HCT116 (cell line): Measurements from ENCODE around the gene TXN. TPM values are rescaled to one million over a fixed set of nuclear protein-coding genes. Genes with fewer than 3 reads are reported as not detected.

Experiments used
- ATAC-seq: fragments of 200-7000 bp; cut with Tn5 transposase; 2 replicates; pipeline ENCODE4 v1.9.1; 2020; ENCODE audit warnings: mild to moderate bottlenecking, moderate library complexity
- BruUV-seq: library from RNA; stranded (reverse); fragments of 400-500 nt; replicated peaks from 2 replicates; lab custom pipeline; 2021; lab: Mats Ljungman, UMichigan
- CTCF ChIA-PET: fragments of 300-600 bp; sonication (Branson Sonifier 250); formaldehyde crosslinking; loops from one replicate; lab custom pipeline; 2021; ENCODE audit warnings: antibody characterized with exemption; lab: Charles Lee
- POLR2A ChIA-PET: fragments of 300-600, 350-600 bp; sonication (Branson Sonifier 250); formaldehyde crosslinking; loops from one replicate; lab custom pipeline; 2021; ENCODE audit warnings: antibody characterized with exemption; lab: Charles Lee
- RAD21 ChIA-PET, 2 experiments: fragments of 300-600 bp; sonication (Branson Sonifier 250); formaldehyde crosslinking; loops; one replicate each; lab custom pipeline; 2023; ENCODE audit warnings: low total read pairs in 2 of 2; ENCODE audit not compliant: uncharacterized antibody in 2 of 2, unreplicated experiment in 2 of 2, low non-redundant PET in 1 of 2; lab: Charles Lee
- DNase-seq: peaks from one replicate; pipeline ENCODE4 v3.0.0-alpha.2; 2010; ENCODE audit warnings: low read depth, low spot score
- H2AFZ ChIP-seq: fragments of 200-600 bp; shearing (Covaris generic), sonication (generic); 2 replicates; pipeline ENCODE4 v1.6.1; 2017; ENCODE audit warnings: low read depth, mixed run types, mixed read lengths, antibody characterized with exemption, low read length; ENCODE audit not compliant: poor library complexity, severe bottlenecking
- H3K27ac ChIP-seq: 2 replicates; pipeline ENCODE4 v1.5.1; 2012; ENCODE audit warnings: low read depth, low read length
- H3K27me3 ChIP-seq: fragments of 200-600 bp; sonication (generic); 2 replicates; pipeline ENCODE4 v1.6.1; 2016; ENCODE audit warnings: mixed run types, low read length, mixed read lengths; ENCODE audit not compliant: insufficient read depth
- H3K36me3 ChIP-seq, 2 experiments: fragments of 200-500 bp in 1 of 2; fragments of 200-600 bp in 1 of 2; sonication (Bioruptor generic) in 1 of 2; sonication (generic) in 1 of 2; 2 replicates each; pipeline versions ENCODE4 v1.5.1 to v1.6.1; 2014 to 2016; ENCODE audit warnings: low read length in 2 of 2, inconsistent platforms in 1 of 2, mixed read lengths in 1 of 2, mixed run types in 1 of 2; ENCODE audit not compliant: insufficient read depth in 2 of 2, control insufficient read depth in 1 of 2
- H3K4me1 ChIP-seq, 2 experiments: fragments of 200-600 bp in 1 of 2; sonication (generic) in 1 of 2; 2 replicates each; pipeline versions ENCODE4 v1.5.1 to v1.6.1; 2012 to 2017; ENCODE audit warnings: low read length in 2 of 2, inconsistent platforms in 1 of 2, mild to moderate bottlenecking in 1 of 2, mixed read lengths in 1 of 2, mixed run types in 1 of 2, moderate library complexity in 1 of 2; ENCODE audit not compliant: insufficient read depth in 2 of 2, control insufficient read depth in 1 of 2
- H3K4me2 ChIP-seq: fragments of 200-600 bp; sonication (generic); 2 replicates; pipeline ENCODE4 v1.6.1; 2017; ENCODE audit warnings: mixed run types, low read length, mixed read lengths
- H3K4me3 ChIP-seq, 2 experiments: fragments of 200-600 bp in 1 of 2; sonication (generic) in 1 of 2; replicated peaks in 1 of 2; 2 replicates each; pipeline ENCODE4 v1.5.1; 2011 to 2016; ENCODE audit warnings: low read length in 2 of 2, control low read depth in 1 of 2, low read depth in 1 of 2, mild to moderate bottlenecking in 1 of 2, mixed read lengths in 1 of 2, mixed run types in 1 of 2
- H3K79me2 ChIP-seq: fragments of 200-600 bp; sonication (generic); 2 replicates; pipeline ENCODE4 v1.6.1; 2017; ENCODE audit warnings: mild to moderate bottlenecking, mixed run types, low read length, moderate library complexity, mixed read lengths; ENCODE audit not compliant: insufficient read depth
- H3K9ac ChIP-seq: fragments of 200-600 bp; sonication (generic); 2 replicates; pipeline ENCODE4 v1.6.1; 2016; ENCODE audit warnings: low read length, mixed read lengths
- H3K9me2 ChIP-seq: fragments of 200-600 bp; sonication (generic), shearing (Covaris generic); 2 replicates; pipeline ENCODE4 v1.6.1; 2017; ENCODE audit warnings: mixed run types, mild to moderate bottlenecking, moderate library complexity; ENCODE audit not compliant: insufficient read depth
- H3K9me3 ChIP-seq, 2 experiments: fragments of 200-500 bp in 1 of 2; fragments of 200-600 bp in 1 of 2; sonication (Bioruptor generic) in 1 of 2; sonication (generic) in 1 of 2; 2 replicates each; pipeline ENCODE4 v1.6.1; 2014 to 2017; ENCODE audit warnings: low read length in 2 of 2, mixed read lengths in 2 of 2, inconsistent platforms in 1 of 2, low read depth in 1 of 2, mild to moderate bottlenecking in 1 of 2, mixed run types in 1 of 2, moderate library complexity in 1 of 2; ENCODE audit not compliant: control insufficient read depth in 1 of 2, insufficient read depth in 1 of 2
- H4K20me1 ChIP-seq: fragments of 200-600 bp; sonication (generic), shearing (Covaris generic); 2 replicates; pipeline ENCODE4 v1.6.1; 2017; ENCODE audit warnings: mixed run types, mild to moderate bottlenecking, moderate library complexity; ENCODE audit not compliant: insufficient read depth
- CBX3 ChIP-seq: IDR thresholded peaks from 2 replicates; pipeline ENCODE4 v1.6.1; 2012; ENCODE audit warnings: low read depth
- CEBPB ChIP-seq: IDR thresholded peaks from 2 replicates; pipeline ENCODE4 v1.6.1; 2012; ENCODE audit warnings: low read depth
- EGR1 ChIP-seq: IDR thresholded peaks from 2 replicates; pipeline ENCODE4 v1.6.1; 2012; ENCODE audit warnings: low read depth
- EZH2 ChIP-seq: fragments of 200-600 bp; sonication (generic); IDR thresholded peaks from 2 replicates; pipeline ENCODE4 v1.6.1; 2017; ENCODE audit warnings: antibody characterized with exemption, mixed run types
- JUND ChIP-seq: IDR thresholded peaks from 2 replicates; pipeline ENCODE4 v1.6.1; 2012
- POLR2A ChIP-seq: IDR thresholded peaks from 2 replicates; pipeline ENCODE4 v1.7.0; 2011; ENCODE audit warnings: borderline replicate concordance; ENCODE audit not compliant: insufficient read depth, insufficient read length; ENCODE audit errors: extremely low read depth
- SP1 ChIP-seq: IDR thresholded peaks from 2 replicates; pipeline ENCODE4 v1.6.1; 2012; ENCODE audit warnings: low read depth
- SRF ChIP-seq: IDR thresholded peaks from 2 replicates; pipeline ENCODE4 v1.6.1; 2012; ENCODE audit warnings: low read depth
- TCF7L2 ChIP-seq: IDR thresholded peaks from 2 replicates; pipeline ENCODE4 v1.7.0; 2011; ENCODE audit warnings: borderline replicate concordance, inconsistent platforms; ENCODE audit not compliant: insufficient read depth, insufficient read length; ENCODE audit errors: extremely low read depth
- YY1 ChIP-seq: IDR thresholded peaks from 2 replicates; pipeline ENCODE4 v1.6.1; 2011; ENCODE audit warnings: low read length, low read depth, moderate library complexity, mild to moderate bottlenecking; ENCODE audit not compliant: insufficient replicate concordance; ENCODE audit errors: extremely low read depth
- ZFX ChIP-seq: fragments of 450-650 bp; IDR thresholded peaks from 2 replicates; pipeline ENCODE4 v1.6.1; 2017
- ZNF274 ChIP-seq: fragments of 200-500 bp; sonication (Bioruptor generic); IDR thresholded peaks from 2 replicates; pipeline ENCODE4 v1.6.1; 2014; ENCODE audit warnings: mild to moderate bottlenecking, low read depth, low read length, inconsistent platforms
- intact Hi-C: fragments of 100-400 bp; cut with micrococcal nuclease; formaldehyde crosslinking; loops from 2 replicates; pipeline ENCODE4 v1.10.0; 2022
- total RNA-seq: library from RNA; stranded (reverse); gene quantifications from one replicate; pipeline ENCODE4 v1.2.1, GENCODE V29; 2021; ENCODE audit not compliant: unreplicated experiment
- TF ChIP-seq, protein P1 (sequence below), 3 experiments: fragments of 200-600 bp in 1 of 3; sonication (generic) in 1 of 3; IDR thresholded peaks in 2 of 3; conservative IDR thresholded peaks in 1 of 3; 2 replicates each; pipeline ENCODE4 v1.5.1; 2012 to 2017; ENCODE audit warnings: low read depth in 2 of 3, low read length in 2 of 3, antibody characterized with exemption in 1 of 3, borderline replicate concordance in 1 of 3, control low read depth in 1 of 3, mild to moderate bottlenecking in 1 of 3, mixed read lengths in 1 of 3, mixed run types in 1 of 3, moderate library complexity in 1 of 3; ENCODE audit not compliant: insufficient read depth in 1 of 3
- TF ChIP-seq, protein P2 (sequence below): IDR thresholded peaks from 2 replicates; pipeline ENCODE4 v1.6.1; 2012; ENCODE audit warnings: low read depth
- TF ChIP-seq, protein P3 (sequence below): IDR thresholded peaks from 2 replicates; pipeline ENCODE4 v1.6.1; 2011; ENCODE audit warnings: mild to moderate bottlenecking, low read length, moderate library complexity; ENCODE audit not compliant: insufficient replicate concordance; ENCODE audit errors: extremely low read depth
- TF ChIP-seq, protein P4 (sequence below): IDR thresholded peaks from 2 replicates; pipeline ENCODE4 v1.6.1; 2012
- TF ChIP-seq, protein P5 (sequence below): IDR thresholded peaks from 2 replicates; pipeline ENCODE4 v1.6.1; 2012

Gene TXN
- total RNA-seq, 1 experiment from 2014 or later: 421 TPM

DNA sequence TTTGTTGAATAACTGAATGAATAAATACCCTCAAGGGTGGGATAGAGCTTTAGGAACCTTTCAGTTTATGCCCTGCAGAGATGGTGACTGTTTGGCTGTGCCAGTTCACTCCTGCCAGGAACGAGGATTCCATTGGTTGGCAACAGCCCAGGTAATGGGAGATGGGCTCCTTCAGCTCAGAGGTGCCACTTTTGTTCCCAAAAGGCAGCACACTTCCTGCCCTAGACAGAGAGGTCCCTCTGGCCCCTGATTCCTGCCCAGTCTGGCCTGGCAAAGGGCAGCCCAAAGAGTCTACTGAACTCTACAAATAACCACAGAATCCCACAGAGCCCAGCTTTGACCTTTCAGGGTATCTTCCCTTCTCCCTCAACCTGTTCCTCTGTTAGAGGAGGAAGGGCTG lies 49.9 kb downstream of the TXN start:
- no peaks in the 10 kb centered on the region for H3K9me3 ChIP-seq
- H3K4me3 ChIP-seq: no peak overlapping the region
- BruUV-seq: no TSS peak
- no peaks in the 10 kb centered on the region for H3K79me2 ChIP-seq
- POLR2A ChIA-PET: interaction anchor here (1.6 kb wide), 1 partner anchor 12 kb away, joined by 4 read pairs; no protein-coding TSS in a partner anchor
- ATAC-seq: no peak
- TF ChIP-seq, protein P1, sequence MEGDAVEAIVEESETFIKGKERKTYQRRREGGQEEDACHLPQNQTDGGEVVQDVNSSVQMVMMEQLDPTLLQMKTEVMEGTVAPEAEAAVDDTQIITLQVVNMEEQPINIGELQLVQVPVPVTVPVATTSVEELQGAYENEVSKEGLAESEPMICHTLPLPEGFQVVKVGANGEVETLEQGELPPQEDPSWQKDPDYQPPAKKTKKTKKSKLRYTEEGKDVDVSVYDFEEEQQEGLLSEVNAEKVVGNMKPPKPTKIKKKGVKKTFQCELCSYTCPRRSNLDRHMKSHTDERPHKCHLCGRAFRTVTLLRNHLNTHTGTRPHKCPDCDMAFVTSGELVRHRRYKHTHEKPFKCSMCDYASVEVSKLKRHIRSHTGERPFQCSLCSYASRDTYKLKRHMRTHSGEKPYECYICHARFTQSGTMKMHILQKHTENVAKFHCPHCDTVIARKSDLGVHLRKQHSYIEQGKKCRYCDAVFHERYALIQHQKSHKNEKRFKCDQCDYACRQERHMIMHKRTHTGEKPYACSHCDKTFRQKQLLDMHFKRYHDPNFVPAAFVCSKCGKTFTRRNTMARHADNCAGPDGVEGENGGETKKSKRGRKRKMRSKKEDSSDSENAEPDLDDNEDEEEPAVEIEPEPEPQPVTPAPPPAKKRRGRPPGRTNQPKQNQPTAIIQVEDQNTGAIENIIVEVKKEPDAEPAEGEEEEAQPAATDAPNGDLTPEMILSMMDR (IDR thresholded peaks at IDR 0.05 in 2 of 3, conservative IDR thresholded peaks at IDR 0.05 in 1 of 3; ENCODE audit: borderline replicate concordance in 1 of 3, insufficient read depth in 1 of 3, low read depth in 2 of 3, low read length in 2 of 3): no peak
- no peak for TF ChIP-seq CBX3
- TF ChIP-seq YY1: no peak
- TF ChIP-seq JUND: no peak
- TF ChIP-seq, protein P2, sequence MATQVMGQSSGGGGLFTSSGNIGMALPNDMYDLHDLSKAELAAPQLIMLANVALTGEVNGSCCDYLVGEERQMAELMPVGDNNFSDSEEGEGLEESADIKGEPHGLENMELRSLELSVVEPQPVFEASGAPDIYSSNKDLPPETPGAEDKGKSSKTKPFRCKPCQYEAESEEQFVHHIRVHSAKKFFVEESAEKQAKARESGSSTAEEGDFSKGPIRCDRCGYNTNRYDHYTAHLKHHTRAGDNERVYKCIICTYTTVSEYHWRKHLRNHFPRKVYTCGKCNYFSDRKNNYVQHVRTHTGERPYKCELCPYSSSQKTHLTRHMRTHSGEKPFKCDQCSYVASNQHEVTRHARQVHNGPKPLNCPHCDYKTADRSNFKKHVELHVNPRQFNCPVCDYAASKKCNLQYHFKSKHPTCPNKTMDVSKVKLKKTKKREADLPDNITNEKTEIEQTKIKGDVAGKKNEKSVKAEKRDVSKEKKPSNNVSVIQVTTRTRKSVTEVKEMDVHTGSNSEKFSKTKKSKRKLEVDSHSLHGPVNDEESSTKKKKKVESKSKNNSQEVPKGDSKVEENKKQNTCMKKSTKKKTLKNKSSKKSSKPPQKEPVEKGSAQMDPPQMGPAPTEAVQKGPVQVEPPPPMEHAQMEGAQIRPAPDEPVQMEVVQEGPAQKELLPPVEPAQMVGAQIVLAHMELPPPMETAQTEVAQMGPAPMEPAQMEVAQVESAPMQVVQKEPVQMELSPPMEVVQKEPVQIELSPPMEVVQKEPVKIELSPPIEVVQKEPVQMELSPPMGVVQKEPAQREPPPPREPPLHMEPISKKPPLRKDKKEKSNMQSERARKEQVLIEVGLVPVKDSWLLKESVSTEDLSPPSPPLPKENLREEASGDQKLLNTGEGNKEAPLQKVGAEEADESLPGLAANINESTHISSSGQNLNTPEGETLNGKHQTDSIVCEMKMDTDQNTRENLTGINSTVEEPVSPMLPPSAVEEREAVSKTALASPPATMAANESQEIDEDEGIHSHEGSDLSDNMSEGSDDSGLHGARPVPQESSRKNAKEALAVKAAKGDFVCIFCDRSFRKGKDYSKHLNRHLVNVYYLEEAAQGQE: no peak
- no peak for TF ChIP-seq EGR1
- no peak for TF ChIP-seq EZH2
- TF ChIP-seq SP1: no peak
- no peak for TF ChIP-seq SRF
- TF ChIP-seq, protein P3, sequence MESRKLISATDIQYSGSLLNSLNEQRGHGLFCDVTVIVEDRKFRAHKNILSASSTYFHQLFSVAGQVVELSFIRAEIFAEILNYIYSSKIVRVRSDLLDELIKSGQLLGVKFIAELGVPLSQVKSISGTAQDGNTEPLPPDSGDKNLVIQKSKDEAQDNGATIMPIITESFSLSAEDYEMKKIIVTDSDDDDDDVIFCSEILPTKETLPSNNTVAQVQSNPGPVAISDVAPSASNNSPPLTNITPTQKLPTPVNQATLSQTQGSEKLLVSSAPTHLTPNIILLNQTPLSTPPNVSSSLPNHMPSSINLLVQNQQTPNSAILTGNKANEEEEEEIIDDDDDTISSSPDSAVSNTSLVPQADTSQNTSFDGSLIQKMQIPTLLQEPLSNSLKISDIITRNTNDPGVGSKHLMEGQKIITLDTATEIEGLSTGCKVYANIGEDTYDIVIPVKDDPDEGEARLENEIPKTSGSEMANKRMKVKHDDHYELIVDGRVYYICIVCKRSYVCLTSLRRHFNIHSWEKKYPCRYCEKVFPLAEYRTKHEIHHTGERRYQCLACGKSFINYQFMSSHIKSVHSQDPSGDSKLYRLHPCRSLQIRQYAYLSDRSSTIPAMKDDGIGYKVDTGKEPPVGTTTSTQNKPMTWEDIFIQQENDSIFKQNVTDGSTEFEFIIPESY: no peak
- TF ChIP-seq, protein P4, sequence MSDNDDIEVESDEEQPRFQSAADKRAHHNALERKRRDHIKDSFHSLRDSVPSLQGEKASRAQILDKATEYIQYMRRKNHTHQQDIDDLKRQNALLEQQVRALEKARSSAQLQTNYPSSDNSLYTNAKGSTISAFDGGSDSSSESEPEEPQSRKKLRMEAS: no peak
- TF ChIP-seq TCF7L2: no peak
- TF ChIP-seq POLR2A: no peak
- TF ChIP-seq ZFX: no peak
- TF ChIP-seq ZNF274: no peak
- TF ChIP-seq CEBPB: no peak
- TF ChIP-seq, protein P5, sequence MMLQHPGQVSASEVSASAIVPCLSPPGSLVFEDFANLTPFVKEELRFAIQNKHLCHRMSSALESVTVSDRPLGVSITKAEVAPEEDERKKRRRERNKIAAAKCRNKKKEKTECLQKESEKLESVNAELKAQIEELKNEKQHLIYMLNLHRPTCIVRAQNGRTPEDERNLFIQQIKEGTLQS: no peak
- TF ChIP-seq, all 23 proteins: peak for 0
- no peak overlapping the region for H3K27ac ChIP-seq
- intact Hi-C loops: no loop called here
- CTCF ChIA-PET: interaction anchor here (2.4 kb wide), 1 partner anchor 23 kb away, joined by 6 read pairs; no protein-coding TSS in a partner anchor
- H3K9ac ChIP-seq: no peak overlapping the region
- RAD21 ChIA-PET: no interaction called here
- peaks cover 3 to 9% of the 10 kb centered on the region in 2 experiments; a peak in 2 of 4 replicates for H3K4me1 ChIP-seq
- no peak overlapping the region for H2AFZ ChIP-seq
- no peak overlapping the region for H3K4me2 ChIP-seq
- peaks cover 11% of the 10 kb centered on the region for H3K27me3 ChIP-seq
- DNase-seq: no peak
- no peaks in the 10 kb centered on the region for H3K36me3 ChIP-seq
- no peaks in the 10 kb centered on the region for H3K9me2 ChIP-seq
- H4K20me1 ChIP-seq: no peaks in the 10 kb centered on the region
